ENCODE measurements around the gene STX18.
A peak's percentile ranks its signal among the peaks of the same experiment; 100 is the strongest.
"Not testable (repeated sequence)": the region's sequence is repeated elsewhere in the genome, so short reads cannot be mapped to it uniquely, and the experiment has no call there.

The STX18 gene

GRCh38 chr4:4526401-4526800 is 15.4 kb downstream of the STX18 start:
- no peak overlapping the region for H3K4me2 ChIP-seq (ENCODE audit: low read length)
- H3K36me3 ChIP-seq (ENCODE audit: insufficient read depth, low read length) = peaks cover 6% of the 10 kb centered on the region
- H3K4me3 ChIP-seq (ENCODE audit: low read length) = no peak overlapping the region
- H3K4me1 ChIP-seq (ENCODE audit: control insufficient read depth, insufficient read depth, low read length) = no peaks in the 10 kb centered on the region
- H3K9me3 ChIP-seq (replicated peaks; ENCODE audit: low read length) = no peaks in the 10 kb centered on the region
- H3K9ac ChIP-seq (ENCODE audit: low read depth, low read length) = no peak overlapping the region
- no peaks in the 10 kb centered on the region for H3K27me3 ChIP-seq (ENCODE audit: control insufficient read depth, insufficient read depth, low read length)

GRCh38 chr4:4524364-4524763 is 17.5 kb downstream of the STX18 start:
- no peaks in the 10 kb centered on the region for H3K27me3 ChIP-seq (ENCODE audit: control insufficient read depth, insufficient read depth, low read length)
- no peak overlapping the region for H3K9ac ChIP-seq (ENCODE audit: low read depth, low read length)
- H3K9me3 ChIP-seq (replicated peaks; ENCODE audit: low read length) = no peaks in the 10 kb centered on the region
- H3K4me1 ChIP-seq (ENCODE audit: control insufficient read depth, insufficient read depth, low read length) = no peaks in the 10 kb centered on the region
- H3K36me3 ChIP-seq (ENCODE audit: insufficient read depth, low read length) = peaks cover 6% of the 10 kb centered on the region
- no peak overlapping the region for H3K4me2 ChIP-seq (ENCODE audit: low read length)
- no peak overlapping the region for H3K4me3 ChIP-seq (ENCODE audit: low read length)

- Histone ChIP-seq H3K4me1 (ENCODE audit: control insufficient read depth, insufficient read depth, low read length) (no peaks in the 10 kb centered on the region), H3K4me3 (ENCODE audit: low read length) (no peak overlapping the region), H3K4me2 (ENCODE audit: low read length) (no peak overlapping the region), H3K9me3 (replicated peaks; ENCODE audit: low read length) (no peaks in the 10 kb centered on the region), H3K27me3 (ENCODE audit: control insufficient read depth, insufficient read depth, low read length) (no peaks in the 10 kb centered on the region), H3K9ac (ENCODE audit: low read depth, low read length) (no peak overlapping the region), H3K36me3 (ENCODE audit: insufficient read depth, low read length) (no peaks in the 10 kb centered on the region)
These were observed 20.1 kb downstream of the STX18 start for GRCh38 chr4:4521731-4522130.

GRCh38 chr4:4521136-4521535 is 20.7 kb downstream of the STX18 start:
- Histone ChIP-seq H3K9ac (ENCODE audit: low read depth, low read length) (no peak overlapping the region), H3K4me1 (ENCODE audit: control insufficient read depth, insufficient read depth, low read length) (no peaks in the 10 kb centered on the region), H3K4me3 (ENCODE audit: low read length) (no peak overlapping the region), H3K4me2 (ENCODE audit: low read length) (no peak overlapping the region), H3K36me3 (ENCODE audit: insufficient read depth, low read length) (no peaks in the 10 kb centered on the region), H3K27me3 (ENCODE audit: control insufficient read depth, insufficient read depth, low read length) (no peaks in the 10 kb centered on the region), H3K9me3 (replicated peaks; ENCODE audit: low read length) (no peaks in the 10 kb centered on the region)

- Histone ChIP-seq H3K9ac (ENCODE audit: low read depth, low read length) (no peak overlapping the region), H3K4me2 (ENCODE audit: low read length) (peak overlapping the region; percentile 55), H3K36me3 (ENCODE audit: insufficient read depth, low read length) (no peaks in the 10 kb centered on the region), H3K4me3 (ENCODE audit: low read length) (no peak overlapping the region), H3K27me3 (ENCODE audit: control insufficient read depth, insufficient read depth, low read length) (no peaks in the 10 kb centered on the region), H3K9me3 (replicated peaks; ENCODE audit: low read length) (no peaks in the 10 kb centered on the region), H3K4me1 (ENCODE audit: control insufficient read depth, insufficient read depth, low read length) (no peaks in the 10 kb centered on the region)
These were observed 22.5 kb downstream of the STX18 start for GRCh38 chr4:4519297-4519894.

GRCh38 chr4:4518747-4519146 is 23.1 kb downstream of the STX18 start:
- no peaks in the 10 kb centered on the region for H3K4me1 ChIP-seq (ENCODE audit: control insufficient read depth, insufficient read depth, low read length)
- H3K27me3 ChIP-seq (ENCODE audit: control insufficient read depth, insufficient read depth, low read length) = no peaks in the 10 kb centered on the region
- no peak overlapping the region for H3K9ac ChIP-seq (ENCODE audit: low read depth, low read length)
- H3K9me3 ChIP-seq (replicated peaks; ENCODE audit: low read length) = no peaks in the 10 kb centered on the region
- no peak overlapping the region for H3K4me2 ChIP-seq (ENCODE audit: low read length)
- H3K4me3 ChIP-seq (ENCODE audit: low read length) = no peak overlapping the region
- H3K36me3 ChIP-seq (ENCODE audit: insufficient read depth, low read length) = no peaks in the 10 kb centered on the region

GRCh38 chr4:4514786-4515185 is 27.1 kb downstream of the STX18 start:
- Histone ChIP-seq H3K36me3 (ENCODE audit: insufficient read depth, low read length) (no peaks in the 10 kb centered on the region), H3K4me3 (ENCODE audit: low read length) (no peak overlapping the region), H3K9ac (ENCODE audit: low read depth, low read length) (no peak overlapping the region)

GRCh38 chr4:4512282-4512681 is 29.6 kb downstream of the STX18 start:
- Histone ChIP-seq H3K36me3 (ENCODE audit: insufficient read depth, low read length) (no peaks in the 10 kb centered on the region), H3K9ac (ENCODE audit: low read depth, low read length) (no peak overlapping the region), H3K4me2 (ENCODE audit: low read length) (no peak overlapping the region), H3K27me3 (ENCODE audit: control insufficient read depth, insufficient read depth, low read length) (no peaks in the 10 kb centered on the region), H3K4me1 (ENCODE audit: control insufficient read depth, insufficient read depth, low read length) (no peaks in the 10 kb centered on the region), H3K9me3 (replicated peaks; ENCODE audit: low read length) (no peaks in the 10 kb centered on the region), H3K4me3 (ENCODE audit: low read length) (no peak overlapping the region)

More at GRCh38 chr4:4514786-4515185, 27.1 kb downstream of the STX18 start:
- Histone ChIP-seq H3K27me3 (ENCODE audit: control insufficient read depth, insufficient read depth, low read length) (no peaks in the 10 kb centered on the region), H3K4me2 (ENCODE audit: low read length) (no peak overlapping the region), H3K4me1 (ENCODE audit: control insufficient read depth, insufficient read depth, low read length) (no peaks in the 10 kb centered on the region), H3K9me3 (replicated peaks; ENCODE audit: low read length) (no peaks in the 10 kb centered on the region)

- H3K9ac ChIP-seq (ENCODE audit: low read depth, low read length); H3K27me3 ChIP-seq (ENCODE audit: control insufficient read depth, insufficient read depth, low read length); H3K4me1 ChIP-seq (ENCODE audit: control insufficient read depth, insufficient read depth, low read length); H3K4me2 ChIP-seq (ENCODE audit: low read length); H3K4me3 ChIP-seq (ENCODE audit: low read length); H3K9me3 ChIP-seq (replicated peaks; ENCODE audit: low read length); H3K36me3 ChIP-seq (ENCODE audit: insufficient read depth, low read length): not testable (repeated sequence)
These were observed 31.2 kb downstream of the STX18 start for GRCh38 chr4:4510641-4511040.

GRCh38 chr4:4509521-4509920 is 32.3 kb downstream of the STX18 start:
- H3K27me3 ChIP-seq (ENCODE audit: control insufficient read depth, insufficient read depth, low read length) = no peaks in the 10 kb centered on the region
- no peaks in the 10 kb centered on the region for H3K4me1 ChIP-seq (ENCODE audit: control insufficient read depth, insufficient read depth, low read length)
- H3K36me3 ChIP-seq (ENCODE audit: insufficient read depth, low read length) = no peaks in the 10 kb centered on the region
- no peak overlapping the region for H3K9ac ChIP-seq (ENCODE audit: low read depth, low read length)
- no peak overlapping the region for H3K4me3 ChIP-seq (ENCODE audit: low read length)
- no peak overlapping the region for H3K4me2 ChIP-seq (ENCODE audit: low read length)
- H3K9me3 ChIP-seq (replicated peaks; ENCODE audit: low read length) = no peaks in the 10 kb centered on the region

GRCh38 chr4:4507923-4508322 is 33.9 kb downstream of the STX18 start:
- no peak overlapping the region for H3K4me3 ChIP-seq (ENCODE audit: low read length)
- H3K4me1 ChIP-seq (ENCODE audit: control insufficient read depth, insufficient read depth, low read length) = no peaks in the 10 kb centered on the region
- H3K36me3 ChIP-seq (ENCODE audit: insufficient read depth, low read length) = no peaks in the 10 kb centered on the region
- H3K27me3 ChIP-seq (ENCODE audit: control insufficient read depth, insufficient read depth, low read length) = no peaks in the 10 kb centered on the region
- H3K9ac ChIP-seq (ENCODE audit: low read depth, low read length) = no peak overlapping the region
- H3K9me3 ChIP-seq (replicated peaks; ENCODE audit: low read length) = no peaks in the 10 kb centered on the region
- H3K4me2 ChIP-seq (ENCODE audit: low read length) = no peak overlapping the region

- Histone ChIP-seq H3K27me3 (ENCODE audit: control insufficient read depth, insufficient read depth, low read length) (no peaks in the 10 kb centered on the region), H3K4me3 (ENCODE audit: low read length) (no peak overlapping the region), H3K9ac (ENCODE audit: low read depth, low read length) (no peak overlapping the region), H3K36me3 (ENCODE audit: insufficient read depth, low read length) (no peaks in the 10 kb centered on the region), H3K4me2 (ENCODE audit: low read length) (no peak overlapping the region), H3K4me1 (ENCODE audit: control insufficient read depth, insufficient read depth, low read length) (no peaks in the 10 kb centered on the region), H3K9me3 (replicated peaks; ENCODE audit: low read length) (no peaks in the 10 kb centered on the region)
These were observed 34.4 kb downstream of the STX18 start for GRCh38 chr4:4507403-4507802.

All from skeletal muscle satellite cell (primary cell).